Cerebellar nuclear complex (tissue), 1 donor: ENCODE measurements around the gene MRPS26.
"Not testable (repeated sequence)": the region's sequence is repeated elsewhere in the genome, so short reads cannot be mapped to it uniquely, and the experiment has no call there.

Experiments
- DNase-seq, 2 experiments: peaks; one replicate each; lab custom pipeline; 2025; lab: John Stamatoyannopoulos, UW

The MRPS26 gene

GRCh38 chr20:3045816-3046676 lies at the start of gene MRPS26:
TSS of gene MRPS26 (plus strand) at chr20:3046052. CDS start at chr20:3046069, 17 bp downstream.
- peak in 1 of 2 experiments; percentile 85 for DNase-seq

DNA sequence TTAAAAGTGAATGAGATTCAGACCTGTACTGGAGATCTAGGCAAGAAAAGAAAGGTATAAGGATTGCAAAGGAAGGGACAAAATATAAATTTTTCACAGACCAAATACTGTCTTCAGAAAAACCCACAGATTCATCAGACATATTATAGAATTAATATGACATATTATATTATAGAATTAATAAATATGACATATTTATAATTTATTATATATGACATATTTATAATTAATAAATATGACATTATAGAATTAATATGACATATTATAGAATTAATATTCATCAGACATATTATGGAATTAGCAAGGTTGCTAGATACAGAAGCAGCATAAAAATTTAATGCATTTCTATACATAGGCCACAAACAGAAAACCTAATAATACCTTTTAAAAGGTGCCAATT lies 47.1 kb upstream of the MRPS26 start:
- DNase-seq: no peak

- peak in 1 of 2 experiments; percentile 12 for DNase-seq
Observed at GRCh38 chr20:3000852-3001523, 44.9 kb upstream of the MRPS26 start.

DNA sequence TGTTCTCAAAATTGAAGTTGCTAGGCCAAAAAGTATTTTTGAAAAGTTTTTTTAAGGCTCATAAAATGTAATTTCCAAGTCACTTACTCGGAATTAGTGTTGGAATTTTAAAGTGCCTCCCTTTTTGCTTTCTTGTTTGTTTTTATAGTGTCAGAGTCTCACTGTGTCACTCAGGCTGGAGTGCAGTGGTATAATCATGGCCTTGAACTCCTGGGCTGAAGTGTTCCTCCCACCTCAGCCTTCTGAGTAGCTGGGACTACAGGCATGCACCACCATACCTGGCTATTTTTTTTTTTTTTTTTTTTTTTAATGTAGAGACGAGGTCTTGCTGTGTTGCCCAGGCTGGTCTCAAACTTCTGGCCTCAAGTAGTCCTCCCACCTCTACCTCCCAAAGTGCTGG lies 42.4 kb upstream of the MRPS26 start:
- no peak for DNase-seq

GRCh38 chr20:3010985-3011723 lies 34.7 kb upstream of the MRPS26 start:
- DNase-seq: no peak

DNA sequence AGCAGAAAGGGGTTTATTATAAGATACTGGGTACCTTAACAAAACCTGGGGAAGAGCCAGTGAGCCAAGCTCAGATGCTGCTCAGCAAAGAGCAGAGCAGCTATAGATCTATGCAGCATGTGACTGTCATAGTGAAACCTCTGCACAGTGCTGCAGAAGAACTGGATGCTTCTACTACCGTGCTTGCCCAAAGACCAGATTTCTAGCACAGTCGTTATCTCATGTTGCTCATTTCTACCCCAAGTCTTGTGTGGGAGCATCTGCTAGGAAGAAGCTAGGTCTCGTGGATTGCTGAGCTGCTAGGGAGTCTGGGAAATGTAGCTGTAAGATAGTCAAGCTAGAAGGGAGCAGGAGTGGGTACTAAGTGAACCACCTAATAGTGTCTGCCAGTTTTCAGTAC lies 34.1 kb upstream of the MRPS26 start:
- DNase-seq: no peak

DNA sequence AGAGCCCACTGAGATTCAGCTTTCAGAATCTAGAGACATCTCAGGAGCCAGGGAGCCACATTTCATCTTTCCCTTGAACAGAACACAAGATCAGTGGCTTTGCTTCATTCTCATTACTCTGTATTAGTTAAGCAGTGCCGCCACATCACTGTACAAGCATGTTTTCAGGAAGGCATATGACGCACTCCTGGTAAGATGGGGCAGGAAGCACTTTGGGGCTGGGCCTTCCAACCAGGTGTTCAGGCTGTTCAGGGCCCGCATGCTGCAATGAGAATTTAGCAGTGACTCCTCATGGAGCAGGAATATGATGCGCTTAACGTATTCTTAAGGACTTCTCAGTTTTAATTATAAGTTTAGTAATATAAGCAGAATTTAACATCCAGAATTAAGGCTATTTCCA lies 32.1 kb upstream of the MRPS26 start:
- no peak for DNase-seq

DNA sequence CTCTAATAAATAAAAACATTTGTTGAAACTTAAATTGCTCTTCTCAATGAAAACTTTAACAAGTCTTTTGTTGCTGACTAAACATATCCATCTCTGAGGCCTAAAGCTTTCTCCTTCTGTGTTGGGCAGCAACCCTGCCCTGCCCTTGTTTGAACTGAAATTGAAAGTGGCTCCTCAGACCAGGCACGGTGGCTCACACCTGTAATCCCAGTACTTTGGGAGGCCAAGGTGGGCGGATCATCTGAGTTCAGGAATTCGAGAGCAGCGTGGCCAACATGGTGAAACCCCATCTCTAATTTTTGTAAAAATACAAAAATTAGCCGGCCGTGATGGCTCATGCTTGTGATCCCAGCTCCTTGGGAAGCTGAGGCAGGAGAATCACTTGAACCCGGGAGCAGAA lies 31.7 kb upstream of the MRPS26 start:
- DNase-seq: no peak

- no peak for DNase-seq
Observed at GRCh38 chr20:3014662-3015061, 31.2 kb upstream of the MRPS26 start.

DNA sequence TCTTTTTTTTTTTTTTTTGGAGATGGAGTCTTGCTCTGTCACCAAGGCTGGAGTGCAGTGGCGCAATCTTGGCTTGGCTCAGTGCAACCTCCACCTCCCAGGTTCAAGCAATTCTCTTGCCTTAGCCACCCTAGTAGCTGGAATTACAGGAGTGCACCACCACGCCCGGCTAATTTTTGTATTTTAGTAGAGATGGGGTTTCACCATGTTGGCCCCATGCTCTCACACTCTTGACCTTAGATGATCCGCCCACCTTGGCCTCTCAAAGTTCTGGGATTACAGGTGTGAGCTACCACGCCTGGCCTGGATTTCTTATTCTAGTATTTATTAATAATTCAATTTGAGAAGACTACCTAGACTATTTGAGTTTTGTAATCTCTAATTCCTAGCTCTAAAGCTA lies 30.6 kb upstream of the MRPS26 start:
- not testable (repeated sequence) for DNase-seq

DNA sequence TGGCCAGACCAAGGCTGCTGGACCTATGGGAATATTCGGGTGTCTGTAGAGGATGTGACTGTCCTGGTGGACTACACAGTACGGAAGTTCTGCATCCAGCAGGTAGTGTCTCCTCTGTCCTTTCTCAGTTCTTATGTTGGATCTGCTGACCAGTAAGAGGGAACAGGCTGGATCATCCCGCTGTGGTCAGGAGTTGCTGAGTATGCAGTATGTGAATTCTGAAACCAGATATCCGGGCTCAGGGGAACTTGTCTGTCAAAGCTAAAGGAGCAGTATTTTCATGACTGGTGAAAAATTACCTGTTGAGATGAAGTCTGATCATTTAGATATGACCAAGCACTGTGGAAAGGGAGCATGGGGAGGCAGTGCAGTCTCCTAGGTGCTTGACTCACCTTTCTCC lies 24.5 kb upstream of the MRPS26 start:
- DNase-seq: no peak

DNA sequence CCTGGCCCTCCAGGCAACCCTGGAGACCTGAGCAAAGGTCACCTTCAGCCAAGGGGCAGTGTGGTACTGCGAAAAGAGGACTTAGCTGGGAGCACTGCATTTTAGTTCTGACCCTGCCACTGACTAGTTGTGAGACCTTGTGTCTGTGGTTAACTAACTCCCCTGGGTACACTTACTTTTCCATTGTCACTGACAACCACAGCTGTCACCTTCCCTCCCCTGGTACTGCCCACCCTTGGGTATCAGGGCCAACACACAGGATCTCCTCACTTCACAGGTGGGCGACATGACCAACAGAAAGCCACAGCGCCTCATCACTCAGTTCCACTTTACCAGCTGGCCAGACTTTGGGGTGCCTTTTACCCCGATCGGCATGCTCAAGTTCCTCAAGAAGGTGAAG lies 24.1 kb upstream of the MRPS26 start:
- no peak for DNase-seq

GRCh38 chr20:3022559-3023490 lies 23.0 kb upstream of the MRPS26 start:
- not testable (repeated sequence) for DNase-seq

DNA sequence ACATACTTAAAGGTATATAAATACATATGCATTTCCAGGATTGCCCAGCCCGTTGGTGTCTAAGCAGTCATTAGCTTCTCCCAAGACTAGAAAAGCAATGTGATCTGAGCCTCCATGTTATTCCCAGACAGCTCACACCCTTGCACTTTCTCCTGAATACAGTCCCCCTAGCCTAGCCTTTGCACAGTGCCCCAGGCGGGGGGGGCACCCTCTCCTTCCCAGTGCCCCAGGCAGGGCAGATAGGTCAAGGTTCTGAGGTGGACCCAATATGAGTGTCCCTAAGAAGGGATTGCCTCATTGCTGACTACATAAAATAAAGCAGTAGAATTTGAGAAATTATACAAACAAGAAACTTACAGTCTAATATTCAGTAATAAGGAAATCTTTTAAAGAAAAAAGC lies 17.9 kb upstream of the MRPS26 start:
- DNase-seq: no peak

- no peak for DNase-seq
Observed at GRCh38 chr20:3031524-3032147, 14.2 kb upstream of the MRPS26 start.

DNA sequence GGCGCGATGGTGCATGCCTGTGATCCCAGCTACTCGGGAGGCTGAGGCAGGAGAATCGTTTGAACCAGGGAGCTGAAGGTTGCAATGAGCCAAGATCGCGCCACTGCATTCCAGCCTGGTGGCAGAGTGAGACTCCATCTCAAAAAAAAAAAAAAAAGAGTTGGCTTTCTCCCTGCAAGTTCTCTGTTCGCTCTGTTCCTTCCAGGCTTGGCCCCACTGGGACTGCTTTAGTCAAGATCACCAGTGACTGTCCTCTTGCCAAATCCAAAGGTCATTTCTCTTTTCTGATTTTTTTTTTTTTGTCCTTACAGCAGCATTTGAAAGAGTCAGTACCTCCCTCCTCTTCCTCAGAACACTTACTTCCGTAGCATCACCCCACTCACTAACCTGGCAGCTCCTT lies 13.2 kb upstream of the MRPS26 start:
- no peak for DNase-seq

GRCh38 chr20:3037654-3038053 lies 8.2 kb upstream of the MRPS26 start:
- DNase-seq: no peak

DNA sequence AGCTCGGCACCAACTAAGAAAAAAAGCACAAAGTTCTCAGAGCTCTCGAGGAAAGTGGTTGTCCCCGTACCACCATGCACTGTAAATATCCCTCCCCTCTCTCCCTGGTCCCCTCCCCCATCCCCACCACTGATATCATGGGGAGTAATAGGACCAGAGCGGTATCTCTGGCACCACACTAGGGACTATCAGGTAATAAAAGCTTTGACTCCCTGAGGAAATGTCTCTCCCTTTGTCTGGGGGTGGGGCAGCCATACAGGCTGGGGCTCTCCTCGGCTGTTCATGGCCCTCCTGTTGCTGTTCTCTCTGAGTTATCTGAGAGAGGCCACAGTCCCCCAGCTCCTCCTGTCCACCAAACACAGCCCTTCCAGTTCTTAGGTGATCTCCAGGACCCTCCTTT lies 7.4 kb upstream of the MRPS26 start:
- DNase-seq: no peak

GRCh38 chr20:3039426-3039825 lies 6.4 kb upstream of the MRPS26 start:
- no peak for DNase-seq

- no peak for DNase-seq
Observed at GRCh38 chr20:3040086-3040485, 5.8 kb upstream of the MRPS26 start.

DNA sequence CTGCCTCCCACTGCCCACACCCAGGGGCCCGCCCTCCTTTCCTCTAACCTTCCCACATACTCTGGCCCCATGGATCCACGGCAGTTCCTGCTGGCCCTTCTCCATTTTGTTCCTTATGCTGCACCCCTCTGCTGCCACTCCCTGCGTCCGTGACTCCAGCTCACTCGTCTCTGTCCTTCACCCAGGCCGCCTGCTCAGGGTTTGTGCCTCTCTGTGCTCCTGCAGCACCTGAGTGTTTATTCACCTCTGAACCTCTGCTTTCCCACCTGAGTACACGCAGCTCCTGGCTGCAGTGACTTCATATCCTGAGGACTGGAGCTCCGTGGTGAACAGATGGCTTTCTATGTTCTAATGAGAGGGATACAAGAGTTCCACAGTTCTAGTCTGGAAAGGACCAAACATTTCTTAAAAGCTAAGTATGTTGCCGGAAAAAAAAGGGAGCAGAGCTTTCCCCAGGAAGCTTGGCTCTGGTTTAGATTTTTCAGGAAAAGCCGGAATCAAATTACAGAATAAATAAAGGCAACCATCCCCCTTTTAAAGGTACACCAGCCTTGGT lies 3.9 kb upstream of the MRPS26 start:
- DNase-seq: no peak
